ENCODE data around the gene MBD4.

DNA sequence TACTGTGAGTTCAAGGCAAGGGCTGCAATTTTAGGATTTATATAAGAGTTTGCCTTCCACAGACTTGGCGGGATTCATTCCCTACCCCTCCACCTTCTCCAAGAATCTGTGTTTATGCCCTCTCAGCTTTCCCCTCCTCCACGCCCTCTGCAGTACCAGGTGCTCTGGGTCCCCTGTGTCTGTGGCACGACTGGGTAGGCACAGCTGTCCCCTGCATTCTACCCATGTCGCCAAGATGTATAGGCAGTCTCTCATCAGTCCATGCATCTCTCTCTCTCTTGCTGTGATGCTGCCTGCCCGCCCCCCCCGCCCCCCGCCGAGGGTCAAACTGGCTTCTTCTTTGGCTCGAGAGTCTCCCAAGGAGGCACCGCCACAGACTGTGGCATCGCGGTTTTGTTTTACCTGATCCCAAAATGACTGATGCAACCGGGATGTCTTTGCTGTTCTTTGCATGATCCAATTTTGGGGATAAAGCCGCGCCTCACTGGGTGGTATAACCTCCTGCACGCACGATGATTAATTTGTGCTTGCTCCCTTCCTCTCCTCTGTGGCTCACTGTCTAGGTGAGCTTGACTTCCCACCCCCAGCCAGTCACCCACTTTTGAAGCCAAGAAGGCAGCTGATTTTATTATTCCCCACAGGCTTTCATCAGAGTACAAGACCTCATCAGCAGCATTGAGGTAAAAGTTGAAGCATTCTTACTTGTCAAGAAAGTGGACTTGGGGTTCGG is 55.0 kb downstream of the MBD4 start:
- TF ChIP-seq, protein P1, sequence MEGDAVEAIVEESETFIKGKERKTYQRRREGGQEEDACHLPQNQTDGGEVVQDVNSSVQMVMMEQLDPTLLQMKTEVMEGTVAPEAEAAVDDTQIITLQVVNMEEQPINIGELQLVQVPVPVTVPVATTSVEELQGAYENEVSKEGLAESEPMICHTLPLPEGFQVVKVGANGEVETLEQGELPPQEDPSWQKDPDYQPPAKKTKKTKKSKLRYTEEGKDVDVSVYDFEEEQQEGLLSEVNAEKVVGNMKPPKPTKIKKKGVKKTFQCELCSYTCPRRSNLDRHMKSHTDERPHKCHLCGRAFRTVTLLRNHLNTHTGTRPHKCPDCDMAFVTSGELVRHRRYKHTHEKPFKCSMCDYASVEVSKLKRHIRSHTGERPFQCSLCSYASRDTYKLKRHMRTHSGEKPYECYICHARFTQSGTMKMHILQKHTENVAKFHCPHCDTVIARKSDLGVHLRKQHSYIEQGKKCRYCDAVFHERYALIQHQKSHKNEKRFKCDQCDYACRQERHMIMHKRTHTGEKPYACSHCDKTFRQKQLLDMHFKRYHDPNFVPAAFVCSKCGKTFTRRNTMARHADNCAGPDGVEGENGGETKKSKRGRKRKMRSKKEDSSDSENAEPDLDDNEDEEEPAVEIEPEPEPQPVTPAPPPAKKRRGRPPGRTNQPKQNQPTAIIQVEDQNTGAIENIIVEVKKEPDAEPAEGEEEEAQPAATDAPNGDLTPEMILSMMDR (IDR thresholded peaks at IDR 0.05), result no peak
- TF ChIP-seq POLR2A (IDR thresholded peaks at IDR 0.05), result no peak

Measured in upper lobe of left lung (tissue), 4 donors.